Tibial nerve (tissue), 3 donors: ENCODE results near the gene WNT16.

ENCODE experiments used
- CTCF ChIP-seq, 5 experiments: fragments of 200-600 bp in 3 of 5; fragments of 450-650 bp in 2 of 5; sonication (generic) in 3 of 5; IDR thresholded peaks; one replicate each; pipeline ENCODE4 v1.5.1; 2016 to 2019; ENCODE audit warnings: antibody characterized with exemption in 5 of 5, mild to moderate bottlenecking in 3 of 5, moderate library complexity in 2 of 5
- POLR2A ChIP-seq, 2 donors: fragments of 450-650 bp; IDR thresholded peaks; one replicate each; pipeline ENCODE4 v1.6.1; 2017; ENCODE audit warnings: antibody characterized with exemption in 2 of 2, mild to moderate bottlenecking in 2 of 2, moderate library complexity in 2 of 2

DNA sequence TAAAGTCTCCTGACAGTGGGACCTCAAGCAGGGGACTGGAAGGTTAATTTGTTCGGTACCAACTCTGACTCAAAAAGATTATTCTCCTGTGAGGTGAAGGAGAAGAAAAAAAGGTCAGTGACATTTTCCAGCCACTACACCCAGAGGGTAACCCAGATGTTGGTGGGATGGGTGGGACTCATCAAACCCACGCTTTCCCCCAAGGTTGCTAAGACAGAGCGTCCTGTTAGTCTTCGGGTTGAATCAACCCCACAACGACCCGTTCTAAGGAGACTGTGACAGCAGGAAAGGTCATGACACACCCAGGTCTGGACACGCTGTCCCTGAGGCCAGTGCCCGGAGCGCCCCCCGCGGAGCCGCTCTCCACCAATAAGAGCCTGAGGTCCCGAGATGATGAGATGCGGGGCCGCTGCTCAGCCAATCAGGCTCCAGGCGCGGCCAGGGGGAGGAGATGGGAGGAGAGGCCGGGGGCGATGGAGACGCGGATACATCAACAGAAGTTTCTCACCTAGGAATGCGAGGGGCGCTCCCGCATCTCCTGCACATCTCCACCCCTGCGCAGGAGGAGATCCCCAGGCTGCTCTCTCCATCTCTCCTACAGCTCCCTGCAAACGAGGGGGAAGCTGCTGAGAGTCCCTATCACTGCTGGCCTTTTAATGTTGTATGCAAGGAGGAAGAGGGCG is at the start of gene WNT16:
- TF ChIP-seq CTCF (IDR thresholded peaks at IDR 0.05) (no peak), POLR2A (IDR thresholded peaks at IDR 0.05) (no peak)
